Measurements from ENCODE around the gene ANK3. TPM values are rescaled to one million over a fixed set of nuclear protein-coding genes. Genes with fewer than 3 reads are reported as not detected.

The ANK3 gene
- total RNA-seq, 2 donors from 2014 or later = 65.0 to 79.5 TPM

- H3K27ac Mint-ChIP-seq = no peak overlapping the region
Observed at GRCh38 chr10:60368875-60369546, 20.7 kb downstream of the ANK3 start.

GRCh38 chr10:60367901-60368300, 21.8 kb downstream of the ANK3 start:
- peaks cover 21% of the 10 kb centered on the region for H3K4me1 Mint-ChIP-seq
- no peaks in the 10 kb centered on the region for H3K27me3 ChIP-seq (ENCODE audit: control insufficient read depth, insufficient read depth, low read length, poor library complexity, severe bottlenecking)
- H3K27me3 Mint-ChIP-seq (ENCODE audit: insufficient read depth) = no peaks in the 10 kb centered on the region
- no peak overlapping the region for H3K9ac ChIP-seq (ENCODE audit: extremely low read depth, low read length, poor library complexity, severe bottlenecking)
- H3K4me3 ChIP-seq (ENCODE audit: low read length) = no peak overlapping the region
- no peak for DNase-seq
- no peaks in the 10 kb centered on the region for H3K9me3 Mint-ChIP-seq
- H3K27ac ChIP-seq (ENCODE audit: low read depth, low read length) = peak overlapping the region; percentile 58
- no peak overlapping the region for H3K27ac Mint-ChIP-seq
- no peaks in the 10 kb centered on the region for H3K36me3 Mint-ChIP-seq (ENCODE audit: low read depth)
- H3K4me1 ChIP-seq (ENCODE audit: control insufficient read depth, insufficient read depth, low read length) = peaks cover 3% of the 10 kb centered on the region
- TF ChIP-seq, protein P1, sequence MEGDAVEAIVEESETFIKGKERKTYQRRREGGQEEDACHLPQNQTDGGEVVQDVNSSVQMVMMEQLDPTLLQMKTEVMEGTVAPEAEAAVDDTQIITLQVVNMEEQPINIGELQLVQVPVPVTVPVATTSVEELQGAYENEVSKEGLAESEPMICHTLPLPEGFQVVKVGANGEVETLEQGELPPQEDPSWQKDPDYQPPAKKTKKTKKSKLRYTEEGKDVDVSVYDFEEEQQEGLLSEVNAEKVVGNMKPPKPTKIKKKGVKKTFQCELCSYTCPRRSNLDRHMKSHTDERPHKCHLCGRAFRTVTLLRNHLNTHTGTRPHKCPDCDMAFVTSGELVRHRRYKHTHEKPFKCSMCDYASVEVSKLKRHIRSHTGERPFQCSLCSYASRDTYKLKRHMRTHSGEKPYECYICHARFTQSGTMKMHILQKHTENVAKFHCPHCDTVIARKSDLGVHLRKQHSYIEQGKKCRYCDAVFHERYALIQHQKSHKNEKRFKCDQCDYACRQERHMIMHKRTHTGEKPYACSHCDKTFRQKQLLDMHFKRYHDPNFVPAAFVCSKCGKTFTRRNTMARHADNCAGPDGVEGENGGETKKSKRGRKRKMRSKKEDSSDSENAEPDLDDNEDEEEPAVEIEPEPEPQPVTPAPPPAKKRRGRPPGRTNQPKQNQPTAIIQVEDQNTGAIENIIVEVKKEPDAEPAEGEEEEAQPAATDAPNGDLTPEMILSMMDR (conservative IDR thresholded peaks at IDR 0.05) = no peak
- 78% methylated on average over 1 of the region's 1 CpG; no CpG with 5 or more reads in 1 of the 2 experiments for WGBS, 2 experiments (ENCODE audit: insufficient coverage in 1 of 2, insufficient read length in 1 of 2)
- no peaks in the 10 kb centered on the region for H3K9me3 ChIP-seq (ENCODE audit: control insufficient read depth, low read length)
- H3K36me3 ChIP-seq (ENCODE audit: control insufficient read depth, insufficient read depth, low read length) = no peaks in the 10 kb centered on the region
- H3K4me3 Mint-ChIP-seq = no peak overlapping the region

More at GRCh38 chr10:60368875-60369546, 20.7 kb downstream of the ANK3 start:
- 90 to 91% methylated on average over 1 to 5 of the region's 5 CpGs for WGBS, 2 experiments (ENCODE audit: insufficient coverage in 1 of 2, insufficient read length in 1 of 2)
- H3K4me1 Mint-ChIP-seq = peaks cover 21% of the 10 kb centered on the region
- H3K36me3 Mint-ChIP-seq (ENCODE audit: low read depth) = no peaks in the 10 kb centered on the region
- DNase-seq = no peak
- Histone ChIP-seq H3K9me3 (ENCODE audit: control insufficient read depth, low read length) (no peaks in the 10 kb centered on the region), H3K27me3 (ENCODE audit: control insufficient read depth, insufficient read depth, low read length, poor library complexity, severe bottlenecking) (no peaks in the 10 kb centered on the region), H3K4me3 (ENCODE audit: low read length) (no peak overlapping the region), H3K27ac (ENCODE audit: low read depth, low read length) (no peak overlapping the region), H3K36me3 (ENCODE audit: control insufficient read depth, insufficient read depth, low read length) (no peaks in the 10 kb centered on the region), H3K4me1 (ENCODE audit: control insufficient read depth, insufficient read depth, low read length) (peaks cover 3% of the 10 kb centered on the region), H3K9ac (ENCODE audit: extremely low read depth, low read length, poor library complexity, severe bottlenecking) (no peak overlapping the region)
- H3K27me3 Mint-ChIP-seq (ENCODE audit: insufficient read depth) = no peaks in the 10 kb centered on the region
- no peaks in the 10 kb centered on the region for H3K9me3 Mint-ChIP-seq
- H3K4me3 Mint-ChIP-seq = no peak overlapping the region
- TF ChIP-seq, protein P1 (conservative IDR thresholded peaks at IDR 0.05) = no peak

GRCh38 chr10:60367431-60367830, 22.2 kb downstream of the ANK3 start:
- H3K36me3 ChIP-seq (ENCODE audit: control insufficient read depth, insufficient read depth, low read length) = no peaks in the 10 kb centered on the region
- no peak overlapping the region for H3K27ac Mint-ChIP-seq
- H3K4me3 ChIP-seq (ENCODE audit: low read length) = no peak overlapping the region
- H3K4me3 Mint-ChIP-seq = no peak overlapping the region
- WGBS, 2 experiments (ENCODE audit: insufficient coverage in 1 of 2, insufficient read length in 1 of 2) = 61 to 100% methylated on average over 1 to 2 of the region's 2 CpGs
- H3K4me1 ChIP-seq (ENCODE audit: control insufficient read depth, insufficient read depth, low read length) = peaks cover 3% of the 10 kb centered on the region
- H3K9ac ChIP-seq (ENCODE audit: extremely low read depth, low read length, poor library complexity, severe bottlenecking) = no peak overlapping the region
- H3K27me3 Mint-ChIP-seq (ENCODE audit: insufficient read depth) = no peaks in the 10 kb centered on the region
- H3K9me3 Mint-ChIP-seq = no peaks in the 10 kb centered on the region
- peak overlapping the region; percentile 58 for H3K27ac ChIP-seq (ENCODE audit: low read depth, low read length)
- TF ChIP-seq, protein P1 (conservative IDR thresholded peaks at IDR 0.05) = no peak
- H3K9me3 ChIP-seq (ENCODE audit: control insufficient read depth, low read length) = no peaks in the 10 kb centered on the region
- H3K27me3 ChIP-seq (ENCODE audit: control insufficient read depth, insufficient read depth, low read length, poor library complexity, severe bottlenecking) = no peaks in the 10 kb centered on the region
- H3K36me3 Mint-ChIP-seq (ENCODE audit: low read depth) = no peaks in the 10 kb centered on the region
- DNase-seq = no peak
- peaks cover 21% of the 10 kb centered on the region for H3K4me1 Mint-ChIP-seq
